ENCODE data around the gene APLP1.
"Not testable (repeated sequence)": the region's sequence is repeated elsewhere in the genome, so short reads cannot be mapped to it uniquely, and the experiment has no call there.

The APLP1 gene

DNA sequence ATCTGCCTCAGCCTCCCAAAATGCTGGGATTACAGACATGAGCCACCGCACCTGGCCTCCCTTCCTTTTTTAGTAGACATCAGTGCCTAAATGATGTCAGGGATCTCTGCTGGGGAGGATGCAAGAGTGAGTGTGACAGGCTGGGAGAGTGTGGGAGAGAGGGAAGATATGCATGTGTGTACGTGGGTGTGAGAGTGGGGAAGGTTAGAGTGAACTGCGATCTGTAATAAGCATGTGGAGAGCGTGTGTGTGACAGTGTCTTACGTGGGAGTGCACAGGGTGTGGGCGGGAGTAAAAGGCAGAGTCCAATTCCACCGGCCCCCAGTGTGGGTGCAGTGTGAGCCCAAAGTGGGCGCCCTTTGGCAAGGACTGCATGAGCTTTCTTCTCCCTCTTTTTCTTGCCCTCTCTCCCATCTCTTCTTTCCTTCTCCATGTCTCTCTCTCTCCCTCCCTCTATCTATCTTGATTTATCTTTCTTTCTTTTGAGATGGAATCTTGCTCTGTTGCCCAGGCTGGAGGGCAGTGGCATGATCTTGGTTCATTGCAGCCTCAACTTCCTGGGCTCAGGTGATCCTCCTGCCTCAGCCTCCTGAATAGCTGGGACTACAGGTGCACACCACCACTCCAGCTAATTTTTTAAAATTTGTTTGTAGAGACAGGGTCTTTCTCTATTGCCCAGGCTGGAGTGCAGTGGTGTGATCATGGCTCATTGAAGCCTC is 15.2 kb upstream of the APLP1 start:
- no peak for DNase-seq

DNA sequence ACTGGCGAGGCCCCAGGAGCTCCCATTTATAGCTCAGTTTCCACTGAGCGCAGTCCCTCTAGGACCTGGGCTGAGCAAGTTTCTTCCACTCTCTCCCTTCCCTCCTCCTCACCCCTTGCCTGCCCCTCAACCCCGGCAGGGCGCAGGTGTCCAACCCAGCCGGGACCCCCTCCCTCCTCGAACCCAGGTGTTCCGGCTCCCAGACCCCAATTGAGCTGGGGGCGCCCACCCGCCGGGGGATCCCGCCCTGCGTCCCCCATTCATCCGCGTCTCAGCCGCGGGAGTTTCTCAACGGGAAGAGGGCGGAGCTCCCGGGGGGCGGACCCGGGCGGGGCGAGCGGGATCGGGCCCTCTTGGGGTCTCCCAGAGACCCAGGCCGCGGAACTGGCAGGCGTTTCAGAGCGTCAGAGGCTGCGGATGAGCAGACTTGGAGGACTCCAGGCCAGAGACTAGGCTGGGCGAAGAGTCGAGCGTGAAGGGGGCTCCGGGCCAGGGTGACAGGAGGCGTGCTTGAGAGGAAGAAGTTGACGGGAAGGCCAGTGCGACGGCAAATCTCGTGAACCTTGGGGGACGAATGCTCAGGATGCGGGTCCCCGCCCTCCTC is 11.7 kb upstream of the APLP1 start, which contains the start of gene KIRREL2:
TSS of gene KIRREL2 (plus strand) at position 366 of the 604 bp plus-strand sequence. CDS start at position 575, 209 bp downstream.
- DNase-seq: no peak

DNA sequence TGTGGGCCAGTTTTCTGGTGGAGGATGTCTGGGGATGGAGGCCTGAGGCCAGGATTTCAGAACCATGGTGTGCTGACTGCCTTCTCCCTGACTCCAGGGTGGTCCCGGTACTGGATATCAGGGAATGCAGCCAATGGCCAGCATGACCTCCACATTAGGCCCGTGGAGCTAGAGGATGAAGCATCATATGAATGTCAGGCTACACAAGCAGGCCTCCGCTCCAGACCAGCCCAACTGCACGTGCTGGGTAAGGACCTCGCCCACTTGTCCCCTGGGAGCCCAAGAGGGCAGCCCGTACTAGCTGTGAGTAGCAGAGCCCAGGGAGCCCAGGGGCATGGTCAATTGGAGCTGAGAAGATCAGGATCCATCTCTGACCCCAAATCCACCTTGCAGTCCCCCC is 10.1 kb upstream of the APLP1 start:
- DNase-seq: no peak

DNA sequence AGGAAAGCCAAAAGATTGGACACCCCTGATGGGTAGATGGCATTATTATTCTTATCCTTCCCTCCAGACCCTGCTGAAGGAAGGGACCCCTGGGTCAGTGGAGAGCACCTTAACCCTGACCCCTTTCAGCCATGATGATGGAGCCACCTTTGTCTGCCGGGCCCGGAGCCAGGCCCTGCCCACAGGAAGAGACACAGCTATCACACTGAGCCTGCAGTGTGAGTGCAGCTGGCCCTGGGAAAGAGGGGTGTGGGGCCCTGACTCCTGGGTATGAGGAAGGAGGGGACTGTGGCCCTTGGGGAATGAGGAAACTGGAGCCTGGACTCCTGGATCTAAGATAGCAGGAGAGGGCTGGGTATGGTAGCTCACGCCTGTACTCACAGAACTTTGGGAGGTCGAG is 9.0 kb upstream of the APLP1 start:
- no peak for DNase-seq

DNA sequence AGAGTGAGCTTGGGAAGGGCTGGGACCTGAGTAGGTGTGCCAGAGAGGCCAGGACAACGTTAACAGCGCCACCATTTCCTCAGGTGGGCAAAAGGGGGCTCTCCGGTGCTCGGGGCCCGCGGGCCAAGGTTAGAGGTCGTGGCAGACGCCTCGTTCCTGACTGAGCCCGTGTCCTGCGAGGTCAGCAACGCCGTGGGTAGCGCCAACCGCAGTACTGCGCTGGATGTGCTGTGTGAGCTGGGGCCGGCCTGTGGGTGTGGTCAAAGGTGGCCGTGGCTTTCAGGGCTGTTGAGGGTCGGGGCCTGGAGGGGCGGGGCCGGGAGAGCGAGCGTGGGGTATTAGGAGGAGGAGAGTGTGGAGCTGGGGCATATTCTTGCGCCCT is 7.9 kb upstream of the APLP1 start:
- DNase-seq: no peak

DNA sequence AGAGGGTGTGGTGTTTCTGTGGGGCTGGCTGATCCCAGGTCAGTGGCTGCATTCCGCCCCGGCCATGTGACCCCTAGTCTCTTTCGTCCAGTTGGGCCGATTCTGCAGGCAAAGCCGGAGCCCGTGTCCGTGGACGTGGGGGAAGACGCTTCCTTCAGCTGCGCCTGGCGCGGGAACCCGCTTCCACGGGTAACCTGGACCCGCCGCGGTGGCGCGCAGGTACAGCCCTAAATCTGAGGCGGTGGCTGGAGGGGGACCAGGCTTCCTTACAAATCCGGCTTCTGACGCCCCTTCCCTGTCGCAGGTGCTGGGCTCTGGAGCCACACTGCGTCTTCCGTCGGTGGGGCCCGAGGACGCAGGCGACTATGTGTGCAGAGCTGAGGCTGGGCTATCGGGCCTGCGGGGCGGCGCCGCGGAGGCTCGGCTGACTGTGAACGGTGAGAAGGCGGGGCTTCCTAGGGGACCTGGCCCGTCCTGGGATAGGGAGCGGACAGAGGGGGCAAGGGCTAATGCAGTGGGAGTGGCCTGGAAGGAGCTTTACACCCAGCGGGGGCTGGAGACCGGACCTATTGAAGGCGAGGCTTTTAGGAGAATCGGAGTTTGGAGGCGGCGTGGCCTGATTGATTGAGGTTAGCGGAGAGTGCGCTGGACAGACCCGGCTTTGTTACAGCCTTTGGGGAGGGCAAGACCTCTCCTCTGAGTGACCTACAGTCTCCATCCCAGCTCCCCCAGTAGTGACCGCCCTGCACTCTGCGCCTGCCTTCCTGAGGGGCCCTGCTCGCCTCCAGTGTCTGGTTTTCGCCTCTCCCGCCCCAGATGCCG is 7.3 kb upstream of the APLP1 start:
- DNase-seq: no peak

DNA sequence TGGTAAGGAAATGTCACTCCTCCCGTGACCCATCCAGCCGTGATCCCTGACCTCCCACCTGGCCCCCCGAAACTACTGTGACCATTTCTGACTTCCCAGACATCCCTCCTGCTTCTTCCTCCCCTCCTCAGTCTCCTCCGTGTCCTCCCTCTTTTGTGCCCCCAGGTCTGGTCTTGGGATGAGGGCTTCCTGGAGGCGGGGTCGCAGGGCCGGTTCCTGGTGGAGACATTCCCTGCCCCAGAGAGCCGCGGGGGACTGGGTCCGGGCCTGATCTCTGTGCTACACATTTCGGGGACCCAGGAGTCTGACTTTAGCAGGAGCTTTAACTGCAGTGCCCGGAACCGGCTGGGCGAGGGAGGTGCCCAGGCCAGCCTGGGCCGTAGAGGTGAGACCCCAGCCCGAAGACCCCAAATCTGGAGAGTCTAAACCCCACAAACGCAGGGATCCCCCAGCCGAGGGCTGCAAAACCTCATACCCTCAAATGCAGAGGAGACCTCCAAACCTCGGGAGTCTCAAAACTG is 6.7 kb upstream of the APLP1 start:
- DNase-seq: no peak

DNA sequence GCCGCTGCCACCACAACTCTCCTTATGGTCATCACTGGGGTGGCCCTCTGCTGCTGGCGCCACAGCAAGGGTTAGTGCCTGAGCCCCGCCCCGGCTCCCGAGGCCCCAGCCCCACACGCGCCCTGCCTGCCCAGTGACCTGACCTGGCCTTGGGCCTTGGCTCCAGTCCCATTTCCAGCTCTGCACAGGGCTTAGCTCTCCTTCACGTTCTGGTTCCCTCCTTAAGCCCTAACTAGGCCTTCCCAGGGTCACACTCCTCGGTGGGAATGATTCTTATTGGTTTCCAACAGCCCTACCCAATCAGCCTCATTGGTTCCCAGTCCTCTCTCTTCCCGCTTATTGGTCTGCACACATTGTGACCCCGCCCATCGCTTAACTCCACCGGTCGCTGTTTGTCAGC is 5.8 kb upstream of the APLP1 start:
- no peak for DNase-seq

DNA sequence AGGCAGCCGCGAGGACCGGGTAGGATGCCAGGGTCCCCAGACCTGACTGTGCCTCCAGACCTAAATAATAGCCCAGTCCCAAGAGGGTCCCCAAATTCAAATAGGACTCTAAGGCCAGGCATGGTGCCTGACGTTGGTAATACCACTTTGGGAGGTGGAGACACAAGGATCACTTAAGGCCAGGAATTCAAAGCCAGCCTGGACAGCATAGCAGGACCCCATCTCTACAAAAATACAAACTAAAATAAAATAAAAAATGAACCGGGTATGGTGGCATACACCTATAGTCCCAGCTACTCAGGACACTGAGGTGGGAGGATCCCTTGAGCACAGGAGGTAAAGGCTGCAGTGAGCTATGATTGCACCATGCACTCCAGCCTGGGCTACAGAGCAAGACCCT is 5.4 kb upstream of the APLP1 start:
- DNase-seq: no peak

DNA sequence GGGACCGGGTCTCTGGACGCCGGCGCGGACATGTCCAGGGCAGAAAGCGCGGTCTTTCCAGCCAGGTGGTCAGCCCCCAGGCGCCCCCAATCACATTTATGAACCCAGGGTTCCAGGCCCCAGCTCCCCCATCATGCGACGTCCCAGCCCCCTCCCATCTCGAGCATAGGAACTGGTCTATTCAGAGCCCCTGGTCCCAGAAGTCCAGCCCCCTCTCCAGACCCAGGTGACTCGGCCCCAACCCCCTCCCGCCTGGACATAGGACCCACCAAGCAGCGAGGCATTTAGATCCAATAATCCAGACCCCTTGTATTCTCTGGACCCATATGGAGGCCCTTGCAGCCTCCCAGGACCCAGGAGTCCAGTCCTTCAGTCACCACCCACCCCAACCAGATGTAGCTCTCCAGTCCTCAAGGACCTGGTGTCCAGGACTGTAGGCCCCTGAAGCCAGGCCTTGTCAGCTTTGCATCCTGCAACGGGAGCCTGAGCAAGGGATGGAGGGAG is 501 bp downstream of the APLP1 start:
- DNase-seq: peak in 1 of 2 experiments; percentile 27

DNA sequence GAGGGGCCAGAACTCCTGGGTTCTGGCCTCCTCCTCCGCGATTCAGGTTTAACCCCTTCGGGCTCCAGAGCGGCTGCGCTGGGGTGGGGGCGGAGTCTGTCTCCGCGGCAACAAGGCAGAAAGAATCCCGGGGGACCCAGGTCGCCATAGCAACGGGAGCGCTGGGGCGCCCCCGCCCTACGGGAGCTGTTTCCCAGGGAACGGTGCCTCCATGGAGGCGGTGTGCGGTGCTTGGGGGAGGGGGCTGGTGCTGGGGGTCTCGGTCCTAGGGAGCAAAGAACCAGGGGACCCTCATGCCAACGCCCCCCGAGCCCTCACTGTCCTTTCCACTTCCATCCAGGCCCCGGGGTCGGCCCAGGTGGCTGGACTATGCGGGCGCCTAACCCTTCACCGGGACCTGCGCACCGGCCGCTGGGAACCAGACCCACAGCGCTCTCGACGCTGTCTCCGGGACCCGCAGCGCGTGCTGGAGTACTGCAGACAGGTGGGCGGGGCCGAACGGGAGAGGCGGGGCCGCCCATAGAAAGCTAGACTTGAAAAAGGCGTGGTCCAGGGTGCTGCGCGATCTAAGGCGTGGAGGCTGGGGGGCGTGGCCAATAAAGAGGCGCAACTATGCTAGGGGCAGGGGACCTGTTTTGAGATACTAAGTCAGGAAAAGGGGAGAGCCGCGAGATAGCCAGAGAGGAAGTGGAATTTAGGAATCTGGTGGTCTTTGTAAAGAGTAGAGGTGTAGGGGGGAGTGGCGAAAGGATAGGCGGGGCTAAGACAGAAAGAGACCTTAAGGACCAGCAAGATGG is 1.2 kb downstream of the APLP1 start:
- peak; percentile 81 to 90 for DNase-seq

DNA sequence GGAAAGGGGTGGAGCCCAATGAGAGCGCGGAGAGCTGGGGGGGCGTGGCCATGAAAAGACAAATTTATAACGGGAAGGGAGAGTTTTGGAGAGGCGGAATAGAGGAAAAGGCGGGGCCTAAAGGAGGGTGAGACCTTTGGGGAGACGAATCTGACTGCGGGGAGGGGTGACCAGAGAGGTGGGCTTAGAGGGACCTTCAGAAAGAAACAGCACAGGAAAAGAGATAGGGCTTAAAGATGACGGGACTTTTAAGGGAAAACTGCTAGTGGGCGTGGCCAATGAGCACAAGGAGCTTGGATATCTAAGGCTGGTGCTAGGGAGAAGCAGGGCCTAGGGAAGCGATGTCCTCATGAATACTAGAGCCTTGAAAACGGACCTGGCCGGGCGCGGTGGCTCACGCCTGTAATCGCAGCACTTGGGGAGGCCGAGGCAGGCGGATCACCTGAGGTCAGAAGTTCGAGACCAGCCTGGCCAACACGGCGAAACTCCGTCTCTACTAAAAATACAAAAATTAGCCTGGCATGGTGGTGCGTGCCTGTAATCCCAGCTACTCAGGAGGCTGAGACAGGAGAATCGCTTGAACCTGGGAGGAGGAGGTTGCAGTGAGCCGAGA is 1.9 kb downstream of the APLP1 start:
- DNase-seq: not testable (repeated sequence)

DNA sequence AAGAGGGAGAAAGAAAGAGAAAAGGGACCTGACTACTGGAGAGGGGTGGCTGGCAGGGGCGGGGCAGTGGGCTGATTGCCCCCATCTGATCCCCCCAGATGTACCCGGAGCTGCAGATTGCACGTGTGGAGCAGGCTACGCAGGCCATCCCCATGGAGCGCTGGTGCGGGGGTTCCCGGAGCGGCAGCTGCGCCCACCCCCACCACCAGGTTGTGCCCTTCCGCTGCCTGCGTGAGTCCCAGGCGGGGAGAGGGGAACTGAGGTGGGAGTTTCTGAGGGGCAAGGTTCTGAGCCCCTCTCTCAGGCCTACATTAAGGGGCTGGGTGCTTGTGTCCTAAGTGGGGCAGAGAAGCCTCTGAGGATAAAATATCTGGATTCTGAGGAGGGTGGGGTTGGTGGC is 2.4 kb downstream of the APLP1 start:
- no peak for DNase-seq

DNA sequence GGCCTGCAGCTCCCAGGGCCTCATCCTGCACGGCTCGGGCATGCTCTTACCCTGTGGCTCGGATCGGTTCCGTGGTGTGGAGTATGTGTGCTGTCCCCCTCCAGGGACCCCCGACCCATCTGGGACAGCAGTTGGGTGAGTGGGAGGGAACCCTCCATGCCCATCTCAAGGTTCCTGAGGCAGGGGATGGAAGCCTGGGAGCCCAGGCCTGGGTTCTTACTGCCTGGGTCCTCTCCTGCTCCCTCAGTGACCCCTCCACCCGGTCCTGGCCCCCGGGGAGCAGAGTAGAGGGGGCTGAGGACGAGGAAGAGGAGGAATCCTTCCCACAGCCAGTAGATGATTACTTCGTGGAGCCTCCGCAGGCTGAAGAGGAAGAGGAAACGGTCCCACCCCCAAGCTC is 3.2 kb downstream of the APLP1 start:
- no peak for DNase-seq

DNA sequence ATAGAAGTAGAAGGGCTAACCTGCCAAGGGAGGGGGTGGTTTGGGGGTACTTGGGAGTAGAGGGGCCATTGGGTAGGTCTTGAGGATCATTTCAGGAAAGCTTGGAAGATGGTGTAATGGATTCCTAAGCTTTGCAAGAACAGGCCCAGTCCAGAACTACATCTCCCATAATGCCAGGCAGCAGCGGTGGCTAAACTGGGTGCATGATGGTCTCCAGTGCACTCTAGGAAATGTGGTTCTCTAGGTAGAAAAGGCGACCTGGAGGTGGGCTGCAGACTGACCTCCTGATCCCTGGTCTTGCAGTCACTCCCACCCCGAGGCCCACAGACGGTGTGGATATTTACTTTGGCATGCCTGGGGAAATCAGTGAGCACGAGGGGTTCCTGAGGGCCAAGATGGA is 3.8 kb downstream of the APLP1 start:
- no peak for DNase-seq

DNA sequence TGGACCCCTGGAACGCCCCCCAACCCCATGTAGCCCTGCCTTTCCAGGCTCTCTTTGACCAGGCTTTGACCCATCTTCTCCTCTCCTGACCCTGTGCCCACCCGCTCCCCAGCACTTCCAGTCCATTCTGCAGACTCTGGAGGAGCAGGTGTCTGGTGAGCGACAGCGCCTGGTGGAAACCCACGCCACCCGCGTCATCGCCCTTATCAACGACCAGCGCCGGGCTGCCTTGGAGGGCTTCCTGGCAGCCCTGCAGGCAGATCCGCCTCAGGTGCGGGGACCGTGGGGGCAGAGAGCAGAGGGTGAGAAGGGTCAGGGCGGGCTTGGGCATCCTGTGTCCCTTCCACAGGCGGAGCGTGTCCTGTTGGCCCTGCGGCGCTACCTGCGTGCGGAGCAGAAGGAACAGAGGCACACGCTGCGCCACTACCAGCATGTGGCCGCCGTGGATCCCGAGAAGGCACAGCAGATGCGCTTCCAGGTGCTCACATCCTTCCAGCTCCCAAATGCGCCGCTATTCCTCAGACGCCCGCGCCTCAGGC is 6.1 kb downstream of the APLP1 start:
- no peak for DNase-seq

DNA sequence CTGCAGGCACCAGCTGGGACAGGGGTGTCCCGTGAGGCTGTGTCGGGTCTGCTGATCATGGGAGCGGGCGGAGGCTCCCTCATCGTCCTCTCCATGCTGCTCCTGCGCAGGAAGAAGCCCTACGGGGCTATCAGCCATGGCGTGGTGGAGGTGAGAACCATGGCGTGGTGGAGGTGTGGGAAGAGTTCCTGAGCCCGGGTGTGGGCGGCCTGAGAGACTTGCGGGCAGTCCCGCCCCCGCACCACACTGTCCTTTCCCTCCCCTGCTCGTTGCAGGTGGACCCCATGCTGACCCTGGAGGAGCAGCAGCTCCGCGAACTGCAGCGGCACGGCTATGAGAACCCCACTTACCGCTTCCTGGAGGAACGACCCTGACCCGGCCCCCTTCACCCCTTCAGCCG is 10.7 kb downstream of the APLP1 start:
- no peak for DNase-seq

DNA sequence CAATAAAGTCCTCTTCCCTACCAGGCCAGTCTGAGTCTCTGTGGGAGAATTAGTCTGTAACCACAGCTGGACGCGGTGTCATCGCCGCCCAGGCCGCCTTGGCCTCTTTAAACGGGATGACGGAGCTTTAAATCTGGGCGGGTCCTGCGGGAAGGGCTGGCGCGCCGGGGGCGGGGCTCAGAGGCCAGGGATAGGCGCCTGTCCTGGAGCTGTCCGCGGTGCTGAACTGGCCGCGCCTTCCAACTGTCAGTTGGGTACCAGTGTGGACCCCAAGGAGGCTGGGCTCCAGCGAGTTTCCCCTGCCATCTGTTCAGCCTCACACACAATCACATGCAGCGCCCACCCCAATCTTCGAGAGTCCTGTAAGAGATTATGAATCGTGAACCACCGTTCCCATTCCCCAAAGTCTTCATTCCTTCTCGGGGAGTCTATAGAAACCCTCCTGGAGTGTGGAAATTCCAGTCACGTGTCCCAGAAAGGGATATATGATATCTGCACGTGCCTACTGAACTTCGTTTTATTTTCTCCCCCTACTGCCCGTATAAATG is 11.5 kb downstream of the APLP1 start:
- DNase-seq: peak in 1 of 2 experiments; percentile 54

DNA sequence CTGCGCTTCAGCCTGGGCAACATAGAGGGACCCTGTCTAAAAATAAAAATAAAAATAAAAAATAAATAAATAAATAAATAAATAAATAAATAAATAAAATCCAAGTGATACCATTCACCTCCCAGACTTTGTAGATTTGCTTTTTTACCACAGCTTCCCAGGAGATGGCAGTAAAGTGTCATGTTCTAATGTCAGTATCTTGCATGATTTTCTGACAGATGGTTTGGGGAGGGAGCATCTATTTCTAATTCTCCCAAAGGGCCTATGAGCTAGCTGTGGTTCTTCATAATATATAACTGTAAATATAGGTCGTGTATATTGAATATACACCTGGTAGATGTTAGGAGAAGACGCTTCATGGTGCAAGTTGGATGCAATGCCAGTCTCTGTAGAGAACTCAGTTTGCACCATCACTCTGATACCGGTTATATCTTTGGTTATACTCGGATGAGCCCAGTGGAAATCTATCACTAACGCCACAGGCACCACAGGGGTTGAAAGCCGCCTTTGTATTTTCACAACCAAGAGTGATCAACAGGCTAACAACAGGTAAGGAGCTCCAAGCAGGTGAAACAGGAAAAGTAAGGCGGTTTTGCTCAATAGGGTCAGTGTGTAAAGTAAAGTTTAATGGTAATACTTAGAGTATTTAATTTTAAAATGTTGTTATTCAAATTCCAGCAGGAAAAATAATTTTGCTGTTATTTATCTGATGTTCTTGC is 13.9 kb downstream of the APLP1 start:
- DNase-seq: peak in 1 of 2 experiments; percentile 48

DNA sequence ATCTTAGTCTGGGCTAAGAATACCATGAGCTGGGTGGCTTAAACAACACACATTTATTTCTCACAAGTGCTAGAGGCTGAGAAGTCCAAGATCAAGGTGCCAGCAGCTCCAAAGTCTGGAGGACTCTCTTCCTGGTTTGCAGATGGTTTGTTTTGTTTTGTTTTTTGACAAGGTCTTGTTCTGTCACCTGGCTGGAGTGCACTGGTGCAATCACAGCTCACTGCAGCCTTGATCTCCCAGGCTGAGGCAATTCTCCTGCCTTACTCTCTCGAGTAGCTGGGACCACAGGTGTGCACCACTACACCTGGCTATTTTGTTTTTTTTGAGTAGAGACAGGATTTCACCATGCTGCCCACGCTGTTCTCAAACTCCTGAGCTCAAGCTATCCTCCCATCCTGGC is 15.5 kb downstream of the APLP1 start:
- no peak for DNase-seq

DNA sequence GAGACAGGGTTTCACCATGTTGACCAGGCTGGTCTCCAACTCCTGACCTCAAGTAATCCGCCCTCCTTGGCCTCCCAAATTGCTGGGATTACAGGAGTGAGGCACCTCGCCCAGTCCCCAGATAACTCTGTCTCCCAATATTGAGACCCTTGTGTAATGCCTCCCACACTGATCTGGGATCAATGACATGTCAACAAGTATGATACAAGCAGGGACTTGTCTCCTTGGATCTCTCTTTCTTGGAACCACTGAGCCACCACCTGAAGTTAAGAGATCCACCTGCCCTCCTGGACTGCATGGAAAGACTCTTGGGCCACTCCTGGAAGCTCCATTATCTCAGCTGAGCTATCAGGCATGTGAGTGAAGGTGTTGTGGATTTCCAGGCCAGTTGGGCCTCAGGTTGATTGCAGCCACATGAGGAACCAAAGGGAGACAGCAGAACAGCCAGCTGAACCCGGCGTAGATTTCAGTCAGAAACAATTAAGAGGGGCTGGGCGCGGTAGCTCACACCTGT is 16.9 kb downstream of the APLP1 start:
- DNase-seq: no peak

Measured in SW 1271 (cell line).